IPS-18a (cell line): Measurements from ENCODE around the gene SPATA6L.

Experiments
- H3K27ac ChIP-seq: one replicate; pipeline ENCODE4 v1.5.1; 2013; ENCODE audit warnings: low read length
- H3K27me3 ChIP-seq: one replicate; pipeline ENCODE4 v1.6.1; 2013; ENCODE audit warnings: mild to moderate bottlenecking, low read length; ENCODE audit not compliant: control insufficient read depth, insufficient read depth
- H3K36me3 ChIP-seq: one replicate; pipeline ENCODE4 v1.6.1; 2013; ENCODE audit warnings: low read depth, low read length; ENCODE audit not compliant: control insufficient read depth
- H3K4me1 ChIP-seq: one replicate; pipeline ENCODE4 v1.6.1; 2013; ENCODE audit warnings: low read depth, low read length; ENCODE audit not compliant: control insufficient read depth
- H3K4me3 ChIP-seq: one replicate; pipeline ENCODE4 v1.5.1; 2013; ENCODE audit warnings: low read length
- H3K9ac ChIP-seq: one replicate; pipeline ENCODE4 v1.6.1; 2013; ENCODE audit warnings: mild to moderate bottlenecking, low read length, moderate library complexity
- H3K9me3 ChIP-seq: one replicate; pipeline ENCODE4 v1.6.1; 2013; ENCODE audit warnings: low read depth, low read length; ENCODE audit not compliant: control insufficient read depth

The SPATA6L gene

GRCh38 chr9:4566806-4567205 lies 99.5 kb downstream of the SPATA6L start:
- Histone ChIP-seq H3K27me3 (no peaks in the 10 kb centered on the region), H3K9me3 (no peaks in the 10 kb centered on the region), H3K27ac (no peak overlapping the region), H3K9ac (no peak overlapping the region), H3K4me3 (no peak overlapping the region), H3K36me3 (no peaks in the 10 kb centered on the region), H3K4me1 (no peaks in the 10 kb centered on the region)

GRCh38 chr9:4563105-4563504 lies 103.2 kb downstream of the SPATA6L start:
- Histone ChIP-seq H3K27ac (no peak overlapping the region), H3K4me3 (no peak overlapping the region), H3K9me3 (no peaks in the 10 kb centered on the region), H3K36me3 (no peaks in the 10 kb centered on the region), H3K9ac (no peak overlapping the region), H3K4me1 (no peaks in the 10 kb centered on the region), H3K27me3 (no peaks in the 10 kb centered on the region)

GRCh38 chr9:4559261-4560182 lies 106.8 kb downstream of the SPATA6L start:
- H3K9me3 ChIP-seq, result no peaks in the 10 kb centered on the region
- no peak overlapping the region for H3K9ac ChIP-seq
- H3K27ac ChIP-seq, result no peak overlapping the region
- H3K4me3 ChIP-seq, result no peak overlapping the region
- no peaks in the 10 kb centered on the region for H3K27me3 ChIP-seq
- no peaks in the 10 kb centered on the region for H3K36me3 ChIP-seq
- no peaks in the 10 kb centered on the region for H3K4me1 ChIP-seq

GRCh38 chr9:4558371-4558998 lies 107.8 kb downstream of the SPATA6L start:
- Histone ChIP-seq H3K4me1 (no peaks in the 10 kb centered on the region), H3K27me3 (no peaks in the 10 kb centered on the region), H3K9ac (no peak overlapping the region), H3K9me3 (no peaks in the 10 kb centered on the region), H3K4me3 (no peak overlapping the region), H3K36me3 (no peaks in the 10 kb centered on the region), H3K27ac (no peak overlapping the region)

DNA sequence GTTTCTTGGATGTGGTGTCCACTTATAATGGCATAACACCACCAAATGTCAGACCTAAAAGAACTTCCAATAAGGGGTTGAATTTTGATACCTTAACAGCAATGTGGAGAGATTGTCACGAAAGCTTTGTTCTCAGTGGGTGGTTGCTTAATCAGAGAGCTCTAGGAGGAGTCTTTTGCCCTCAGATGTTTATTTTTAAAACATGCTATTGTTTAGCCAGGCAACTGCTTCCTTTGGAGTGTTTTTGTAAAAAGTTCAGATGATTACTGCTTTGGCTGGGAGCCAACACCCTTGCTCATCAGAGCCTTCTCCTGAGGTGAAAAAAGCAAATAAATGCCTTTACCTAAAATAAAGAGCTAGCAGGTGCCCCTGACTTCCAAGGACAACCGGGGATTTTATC lies 111.0 kb downstream of the SPATA6L start:
- Histone ChIP-seq H3K27me3 (no peaks in the 10 kb centered on the region), H3K4me3 (no peak overlapping the region), H3K9me3 (no peaks in the 10 kb centered on the region), H3K9ac (no peak overlapping the region), H3K36me3 (no peaks in the 10 kb centered on the region), H3K27ac (no peak overlapping the region), H3K4me1 (no peaks in the 10 kb centered on the region)

GRCh38 chr9:4553951-4554381 lies 112.3 kb downstream of the SPATA6L start:
- Histone ChIP-seq H3K9me3 (no peaks in the 10 kb centered on the region), H3K9ac (no peak overlapping the region), H3K36me3 (no peaks in the 10 kb centered on the region), H3K4me1 (no peaks in the 10 kb centered on the region), H3K4me3 (no peak overlapping the region), H3K27me3 (no peaks in the 10 kb centered on the region), H3K27ac (no peak overlapping the region)

GRCh38 chr9:4550777-4551484 lies 115.3 kb downstream of the SPATA6L start:
- Histone ChIP-seq H3K27me3 (no peaks in the 10 kb centered on the region), H3K9ac (no peak overlapping the region), H3K4me1 (no peaks in the 10 kb centered on the region), H3K4me3 (no peak overlapping the region), H3K27ac (no peak overlapping the region), H3K36me3 (no peaks in the 10 kb centered on the region), H3K9me3 (no peaks in the 10 kb centered on the region)

DNA sequence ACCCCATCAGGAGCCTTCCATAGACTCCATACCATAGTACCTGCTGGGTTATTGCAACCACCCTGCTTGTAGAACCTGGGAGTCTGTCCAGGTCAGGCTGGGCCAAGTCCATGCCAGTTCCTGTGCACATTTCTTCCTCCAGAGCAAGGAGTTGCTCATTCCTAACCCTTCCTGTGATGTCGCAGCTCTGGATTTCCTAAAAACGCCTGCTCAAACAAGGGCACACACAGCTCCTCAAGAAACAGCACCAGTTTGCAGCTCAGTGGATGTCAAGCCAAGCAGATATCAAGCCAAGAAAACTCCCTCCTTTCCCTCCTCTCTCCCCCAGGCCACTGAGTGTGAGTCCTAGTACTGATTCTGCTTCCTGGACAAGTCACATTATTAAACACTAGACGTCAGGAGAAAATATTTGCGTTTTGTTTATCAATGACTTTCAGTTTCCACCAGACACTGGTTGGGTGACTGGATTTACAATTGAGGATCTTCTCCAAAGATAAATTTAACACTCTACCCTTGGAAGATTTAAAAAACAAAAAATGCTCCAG lies 116.5 kb downstream of the SPATA6L start:
- H3K9ac ChIP-seq, result no peak overlapping the region

DNA sequence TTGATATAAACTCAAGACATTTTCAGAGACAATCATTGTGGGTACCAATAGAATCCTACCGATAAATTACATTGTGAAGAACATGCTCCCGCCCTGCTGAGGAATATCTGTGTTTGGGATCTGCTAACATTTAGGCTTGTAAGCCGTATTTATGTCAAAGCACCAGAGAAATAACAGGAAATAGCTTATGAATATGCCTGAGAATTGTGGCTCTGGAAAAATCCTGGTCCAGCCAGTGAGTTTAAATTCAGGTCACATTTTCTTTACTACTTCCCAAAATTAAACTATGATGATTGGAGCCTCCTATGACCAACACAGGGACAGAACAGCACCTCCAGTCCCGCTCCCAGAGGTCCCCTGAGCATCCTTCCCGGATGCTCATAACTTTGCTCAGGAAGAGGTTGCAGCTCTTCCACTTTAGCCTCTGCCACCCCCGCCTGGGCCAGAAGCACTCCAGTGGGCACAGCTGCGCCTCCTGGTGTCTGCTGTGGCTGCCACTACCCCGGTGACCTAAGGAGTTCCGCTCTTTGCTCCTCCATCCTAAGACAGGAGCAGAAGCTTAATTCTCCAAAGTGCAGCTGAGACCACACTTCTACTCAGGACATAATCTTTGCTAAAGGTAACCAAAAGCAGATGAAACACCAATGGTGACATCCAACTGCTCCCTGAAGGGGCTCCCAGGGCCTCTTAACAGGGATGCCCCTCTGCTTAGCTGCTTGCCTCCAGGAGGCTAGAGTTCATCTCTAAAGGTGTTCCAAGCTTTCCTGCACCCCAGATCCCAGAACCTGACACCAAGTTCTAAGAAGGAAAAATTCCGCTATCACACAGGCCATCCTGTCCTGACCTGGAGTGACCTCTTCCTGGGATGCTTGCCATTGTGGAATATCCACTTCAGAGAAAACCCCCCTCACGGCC lies 117.2 kb downstream of the SPATA6L start:
- Histone ChIP-seq H3K36me3 (no peaks in the 10 kb centered on the region), H3K27me3 (no peaks in the 10 kb centered on the region), H3K9ac (no peak overlapping the region), H3K4me1 (no peaks in the 10 kb centered on the region), H3K9me3 (no peaks in the 10 kb centered on the region), H3K27ac (no peak overlapping the region), H3K4me3 (no peak overlapping the region)

More for the DNA sequence above, 116.5 kb downstream of the SPATA6L start:
- H3K4me1 ChIP-seq, result no peaks in the 10 kb centered on the region
- no peaks in the 10 kb centered on the region for H3K9me3 ChIP-seq
- no peak overlapping the region for H3K4me3 ChIP-seq
- no peak overlapping the region for H3K27ac ChIP-seq
- no peaks in the 10 kb centered on the region for H3K36me3 ChIP-seq
- H3K27me3 ChIP-seq, result no peaks in the 10 kb centered on the region
